GM12878 (cell line): ENCODE data around the gene CD164. TPM values are rescaled to one million over a fixed set of nuclear protein-coding genes. Genes with fewer than 3 reads are reported as not detected.

Experiments used
- ATAC-seq: fragments of 200-7000 bp; cut with Tn5 transposase; 3 replicates; pipeline ENCODE4 v1.9.1; 2020; ENCODE audit warnings: mild to moderate bottlenecking, moderate library complexity
- BruUV-seq: library from RNA; stranded (reverse); fragments of 400-500 nt; replicated peaks from 2 replicates; lab custom pipeline; 2021; lab: Mats Ljungman, UMichigan
- CTCF ChIA-PET: fragments of 300-600 bp; sonication (Branson Sonifier 250); formaldehyde crosslinking; extraction: SDS; loops from one replicate; lab custom pipeline; 2021; ENCODE audit warnings: inconsistent platforms; lab: Yijun Ruan, JAX
- POLR2A ChIA-PET: fragments of 350-600 bp; formaldehyde crosslinking; extraction: SDS; loops from one replicate; lab custom pipeline; 2021; ENCODE audit warnings: inconsistent platforms; lab: Charles Lee
- RAD21 ChIA-PET: fragments of 300-600 bp; sonication (Branson Sonifier 250); formaldehyde crosslinking; loops from one replicate; lab custom pipeline; 2023; ENCODE audit warnings: antibody characterized with exemption; ENCODE audit not compliant: unreplicated experiment; lab: Charles Lee
- SMC1A ChIA-PET: fragments of 300-600 bp; sonication (Branson Sonifier 250); formaldehyde crosslinking; loops from one replicate; lab custom pipeline; 2023; ENCODE audit not compliant: unreplicated experiment, uncharacterized antibody; lab: Charles Lee
- DNase-seq: peaks from one replicate; pipeline ENCODE4 v3.0.0-alpha.2; 2011; ENCODE audit warnings: low read depth, low spot score
- FAIRE-seq: peaks from 3 replicates; lab custom pipeline; 2011; peaks lifted over from hg19 to GRCh38; lab: Jason Lieb, UNC
- H2AFZ ChIP-seq: 2 replicates; pipeline ENCODE4 v1.6.0; 2011; ENCODE audit warnings: low read depth, low read length, control low read depth; ENCODE audit not compliant: control insufficient read depth
- H3K27ac ChIP-seq: 2 replicates; pipeline ENCODE4 v1.5.1; 2011; ENCODE audit warnings: control low read depth; ENCODE audit not compliant: control insufficient read depth, insufficient read depth
- H3K27me3 ChIP-seq, 2 experiments: replicated peaks in 1 of 2; 2 replicates each; pipeline versions ENCODE4 v1.6.0 to v1.6.1; 2011; ENCODE audit warnings: low read length in 1 of 2; ENCODE audit not compliant: control insufficient read depth in 2 of 2, insufficient read depth in 2 of 2
- H3K36me3 ChIP-seq, 2 experiments: 2 replicates each; pipeline ENCODE4 v1.5.1; 2011; ENCODE audit warnings: low read length in 1 of 2; ENCODE audit not compliant: control insufficient read depth in 2 of 2, insufficient read depth in 2 of 2
- H3K4me1 ChIP-seq: 2 replicates; pipeline ENCODE4 v1.6.1; 2011; ENCODE audit warnings: mild to moderate bottlenecking, low read length, moderate library complexity, mixed read lengths; ENCODE audit not compliant: control insufficient read depth, insufficient read depth
- H3K4me2 ChIP-seq: 2 replicates; pipeline ENCODE4 v1.6.0; 2011; ENCODE audit warnings: control low read depth; ENCODE audit not compliant: control insufficient read depth, insufficient read depth
- H3K4me3 ChIP-seq: fragments of 200-600 bp; sonication (generic); 2 replicates; pipeline ENCODE4 v1.5.1; 2016
- H3K79me2 ChIP-seq: 2 replicates; pipeline ENCODE4 v1.6.0; 2011; ENCODE audit warnings: low read length; ENCODE audit not compliant: control insufficient read depth, insufficient read depth
- H3K9ac ChIP-seq: 2 replicates; pipeline ENCODE4 v1.8.0; 2011; ENCODE audit warnings: low read length, control low read depth, mixed read lengths; ENCODE audit not compliant: control insufficient read depth, insufficient read depth
- H3K9me3 ChIP-seq: replicated peaks from 3 replicates; pipeline ENCODE4 v1.5.1; 2011; ENCODE audit warnings: mild to moderate bottlenecking, low read length; ENCODE audit not compliant: control insufficient read depth, insufficient read depth
- H4K20me1 ChIP-seq: 2 replicates; pipeline ENCODE4 v1.6.0; 2011; ENCODE audit not compliant: control insufficient read depth, insufficient read depth
- BHLHE40 ChIP-seq, 2 experiments: fragments of 450-650 bp in 1 of 2; IDR thresholded peaks; 2 replicates each; pipeline ENCODE4 v1.6.1; 2011 to 2017; ENCODE audit warnings: low read depth in 2 of 2, borderline replicate concordance in 1 of 2, improper control_type of control experiment in 1 of 2, low read length in 1 of 2, mild to moderate bottlenecking in 1 of 2
- CTCF ChIP-seq, 3 experiments: IDR thresholded peaks in 2 of 3; conservative IDR thresholded peaks in 1 of 3; 2 replicates each; pipeline ENCODE4 v1.5.1; 2011; ENCODE audit warnings: low read depth in 3 of 3, low read length in 3 of 3, mild to moderate bottlenecking in 3 of 3, control low read depth in 2 of 3, moderate library complexity in 2 of 3, inconsistent platforms in 1 of 3, mixed read lengths in 1 of 3; ENCODE audit not compliant: control insufficient read depth in 2 of 3, insufficient read depth in 1 of 3; ENCODE audit errors: extremely low read depth in 1 of 3
- EP300 ChIP-seq, 2 experiments: fragments of 150-350 bp in 1 of 2; IDR thresholded peaks; 2 replicates each; pipeline ENCODE4 v1.6.1; 2011 to 2012; ENCODE audit warnings: low read depth in 2 of 2, low read length in 2 of 2, borderline replicate concordance in 1 of 2, improper control_type of control experiment in 1 of 2, inconsistent platforms in 1 of 2; ENCODE audit not compliant: control insufficient read depth in 1 of 2
- EZH2 ChIP-seq: IDR thresholded peaks from 2 replicates; pipeline ENCODE4 v1.6.1; 2012; ENCODE audit warnings: low read depth, mild to moderate bottlenecking, control low read depth, inconsistent platforms, low read length, borderline replicate concordance; ENCODE audit not compliant: control insufficient read depth
- FOXM1 ChIP-seq: IDR thresholded peaks from 2 replicates; pipeline ENCODE4 v1.6.1; 2012; ENCODE audit warnings: low read depth, mild to moderate bottlenecking, inconsistent platforms, low read length, moderate library complexity
- HDGF ChIP-seq: fragments of 450-650 bp; IDR thresholded peaks from 2 replicates; pipeline ENCODE4 v1.6.1; 2016; ENCODE audit warnings: antibody characterized with exemption
- IRF5 ChIP-seq: fragments of 450-650 bp; IDR thresholded peaks from 2 replicates; pipeline ENCODE4 v1.6.1; 2017; ENCODE audit warnings: borderline replicate concordance
- MYC ChIP-seq: IDR thresholded peaks from 2 replicates; pipeline ENCODE4 v1.6.1; 2011; ENCODE audit warnings: mild to moderate bottlenecking, low read length, moderate library complexity, inconsistent platforms; ENCODE audit not compliant: insufficient read depth, insufficient replicate concordance, insufficient read length, severe bottlenecking
- RB1 ChIP-seq: fragments of 450-650 bp; formaldehyde crosslinking; IDR thresholded peaks from 2 replicates; pipeline ENCODE4 v1.6.1; 2017; ENCODE audit warnings: mild to moderate bottlenecking, borderline replicate concordance
- SP1 ChIP-seq: IDR thresholded peaks from one replicate; pipeline ENCODE4 v1.6.1; 2011; ENCODE audit warnings: low read depth, low read length
- STAT3 ChIP-seq: IDR thresholded peaks from 2 replicates; pipeline ENCODE4 v1.6.1; 2011; ENCODE audit warnings: low read depth, low read length, improper control_type of control experiment
- SUZ12 ChIP-seq: fragments of 200-600 bp; sonication (generic); IDR thresholded peaks from one replicate; pipeline ENCODE4 v1.6.1; 2018; ENCODE audit warnings: antibody characterized with exemption, mild to moderate bottlenecking; ENCODE audit not compliant: unreplicated experiment
- TBL1XR1 ChIP-seq: IDR thresholded peaks from 2 replicates; pipeline ENCODE4 v1.6.1; 2012; ENCODE audit warnings: low read depth, low read length, improper control_type of control experiment
- ZNF384 ChIP-seq: IDR thresholded peaks from 2 replicates; pipeline ENCODE4 v1.6.1; 2012; ENCODE audit warnings: low read depth, mild to moderate bottlenecking, low read length, improper control_type of control experiment, borderline replicate concordance
- ZZZ3 ChIP-seq: IDR thresholded peaks from 2 replicates; pipeline ENCODE4 v1.6.1; 2011; ENCODE audit warnings: low read depth; ENCODE audit not compliant: control insufficient read depth, insufficient read length
- WGBS: methylation state at CpG from one replicate; pipeline ENCODE4 v1.1.6; 2016; ENCODE audit warnings: low lambda C conversion rate; ENCODE audit not compliant: insufficient replicate concordance, insufficient coverage; ENCODE audit errors: missing lambda C conversion rate; 5-methylcytosine and 5-hydroxymethylcytosine counted together
- in situ Hi-C: fragments of 300-500 bp; cut with MboI; formaldehyde crosslinking; loops from 9 replicates; pipeline ENCODE4 v1.14.3; 2018; ENCODE audit warnings: mixed read lengths
- intact Hi-C: fragments of 100-400 bp; cut with micrococcal nuclease; formaldehyde crosslinking; loops from one replicate; pipeline ENCODE4 v1.14.2; 2022; ENCODE audit not compliant: unreplicated experiment
- polyA plus RNA-seq, 11 experiments: library from polyadenylated mRNA; depleted of rRNA in 4 of 11; unstranded in 6 of 11; stranded (reverse) in 5 of 11; fragments of >200 nt; fragmentation: Nextera tagmentation in 4 of 11; fragmentation: Illumina TruSeq in 1 of 11; extraction: Ambion mirVana in 4 of 11; extraction: Trizol in 1 of 11; gene quantifications; 1 replicate in 1 of 11; 2 replicates in 10 of 11; pipeline versions ENCODE4 v1.2.1 to v1.2.3, GENCODE V29; 2011 to 2016; ENCODE audit warnings: inconsistent platforms in 2 of 11, missing spikeins in 2 of 11, low read depth in 1 of 11
- total RNA-seq, 4 experiments: library from RNA; depleted of rRNA in 3 of 4; stranded (reverse); fragments of >200 nt in 3 of 4; fragmentation: Illumina TruSeq in 1 of 4; extraction: Trizol in 1 of 4; gene quantifications; 2 replicates each; pipeline versions ENCODE4 v1.2.1 to v1.2.3, GENCODE V29; 2013 to 2021

The CD164 gene
- total and polyA plus RNA-seq, 10 of the 15 experiments (the other 5 are each of a cell fraction or from before 2014, with no cell fraction given) = 145 to 447 (median 211) TPM

- H3K4me1 ChIP-seq = peaks cover 7% of the 10 kb centered on the region
Measured at GRCh38 chr6:109320072-109320471, 62.2 kb downstream of the CD164 start.

More at GRCh38 chr6:109320072-109320471, 62.2 kb downstream of the CD164 start:
- Histone ChIP-seq H3K27me3 (no peaks in the 10 kb centered on the region), H3K9ac (no peak overlapping the region), H3K27ac (no peak overlapping the region), H3K4me2 (no peak overlapping the region), H2AFZ (no peak overlapping the region), H3K9me3 (no peaks in the 10 kb centered on the region), H4K20me1 (no peaks in the 10 kb centered on the region), H3K4me3 (no peak overlapping the region), H3K36me3 (no peaks in the 10 kb centered on the region), H3K79me2 (no peaks in the 10 kb centered on the region)
- TF ChIP-seq SUZ12 (no peak), BHLHE40 (IDR thresholded peaks at IDR 0.05; ENCODE audit: borderline replicate concordance in 1 of 2, low read depth in 2 of 2, low read length in 1 of 2) (no peak), STAT3 (no peak), MYC (no peak), CTCF (IDR thresholded peaks at IDR 0.05 in 2 of 3, conservative IDR thresholded peaks at IDR 0.05 in 1 of 3; ENCODE audit: control insufficient read depth in 2 of 3, extremely low read depth in 1 of 3, insufficient read depth in 1 of 3, low read depth in 3 of 3, low read length in 3 of 3) (no peak), EZH2 (no peak), RB1 (no peak), FOXM1 (no peak), ZNF384 (no peak), ZZZ3 (no peak), EP300 (IDR thresholded peaks at IDR 0.05; ENCODE audit: borderline replicate concordance in 1 of 2, control insufficient read depth in 1 of 2, low read depth in 2 of 2, low read length in 2 of 2) (no peak), TBL1XR1 (no peak), SP1 (no peak), IRF5 (no peak), HDGF (no peak)
- CTCF ChIA-PET = interaction anchor here (0.6 kb wide), 2 partner anchors 13 to 32 kb away, joined by 3 to 5 read pairs; no protein-coding TSS in a partner anchor
- SMC1A ChIA-PET = interaction anchor here (1.0 kb wide), 1 partner anchor 50 kb away, joined by 3 read pairs; no protein-coding TSS in a partner anchor
- FAIRE-seq (no peak), ATAC-seq (no peak), DNase-seq (no peak)
- POLR2A ChIA-PET = interaction anchor here (0.7 kb wide), 1 partner anchor 23 kb away, joined by 7 read pairs; no protein-coding TSS in a partner anchor
- in situ Hi-C loops (no loop called here), intact Hi-C loops (no loop called here)
- RAD21 ChIA-PET = no interaction called here
- 29% methylated on average over 2 of the region's 2 CpGs for WGBS
- no TSS peak for BruUV-seq
